Mesothelial cell of epicardium (in vitro differentiated cells): Measurements from ENCODE around the gene SLC26A11. TPM values are rescaled to one million over a fixed set of nuclear protein-coding genes. Genes with fewer than 3 reads are reported as not detected.
A peak's percentile ranks its signal among the peaks of the same experiment; 100 is the strongest.

Experiments
- DNase-seq, 2 experiments: peaks; one replicate each; pipeline ENCODE4 v3.0.0; 2021; ENCODE audit warnings: low spot score in 2 of 2; ENCODE audit not compliant: unreplicated experiment in 2 of 2
- H3K27ac Mint-ChIP-seq: 2 replicates; pipeline ENCODE4 v1.8.0; 2021; ENCODE audit warnings: mixed read lengths
- H3K27me3 Mint-ChIP-seq: 2 replicates; pipeline ENCODE4 v1.8.0; 2021; ENCODE audit warnings: low read depth, mixed read lengths
- H3K36me3 Mint-ChIP-seq: 2 replicates; pipeline ENCODE4 v1.8.0; 2021; ENCODE audit warnings: mixed read lengths
- H3K4me1 Mint-ChIP-seq: 2 replicates; pipeline ENCODE4 v1.8.0; 2021; ENCODE audit warnings: mixed read lengths
- H3K4me3 Mint-ChIP-seq: 2 replicates; pipeline ENCODE4 v1.8.0; 2021; ENCODE audit warnings: mild to moderate bottlenecking, moderate library complexity, mixed read lengths
- H3K9me3 Mint-ChIP-seq: 2 replicates; pipeline ENCODE4 v1.8.0; 2021; ENCODE audit warnings: mixed read lengths
- CTCF ChIP-seq: fragments of 200-600 bp; sonication (generic); IDR thresholded peaks from one replicate; pipeline ENCODE4 v1.5.0; 2021; ENCODE audit warnings: antibody characterized with exemption; ENCODE audit not compliant: unreplicated experiment
- total RNA-seq: library from RNA; stranded (reverse); gene quantifications from 3 replicates; pipeline ENCODE4 v1.2.1, GENCODE V29; 2021

SLC26A11 gene
- total RNA-seq, 1 donor from 2014 or later: 41.2 TPM

- Mint-ChIP-seq H3K36me3 (peaks cover 12% of the 10 kb centered on the region), H3K4me3 (no peak overlapping the region), H3K27me3 (no peaks in the 10 kb centered on the region), H3K4me1 (peaks cover 9% of the 10 kb centered on the region), H3K27ac (no peak overlapping the region), H3K9me3 (no peaks in the 10 kb centered on the region)
- no peak for TF ChIP-seq CTCF
- no peak for DNase-seq
Measured at GRCh38 chr17:80214012-80214877, 6.0 kb upstream of the SLC26A11 start.

GRCh38 chr17:80214878-80215210 lies 5.4 kb upstream of the SLC26A11 start:
- no peaks in the 10 kb centered on the region for H3K9me3 Mint-ChIP-seq
- peaks cover 12% of the 10 kb centered on the region for H3K4me1 Mint-ChIP-seq
- peaks cover 12% of the 10 kb centered on the region for H3K36me3 Mint-ChIP-seq
- H3K27me3 Mint-ChIP-seq: no peaks in the 10 kb centered on the region
- no peak overlapping the region for H3K27ac Mint-ChIP-seq
- TF ChIP-seq CTCF: no peak
- no peak for DNase-seq
- no peak overlapping the region for H3K4me3 Mint-ChIP-seq

- Mint-ChIP-seq H3K27me3 (no peaks in the 10 kb centered on the region), H3K27ac (no peak overlapping the region), H3K36me3 (peaks cover 3% of the 10 kb centered on the region), H3K4me3 (no peak overlapping the region), H3K9me3 (no peaks in the 10 kb centered on the region), H3K4me1 (peaks cover 16% of the 10 kb centered on the region)
- no peak for DNase-seq
- TF ChIP-seq CTCF: no peak
Measured at GRCh38 chr17:80216473-80217456, 3.5 kb upstream of the SLC26A11 start.

DNA sequence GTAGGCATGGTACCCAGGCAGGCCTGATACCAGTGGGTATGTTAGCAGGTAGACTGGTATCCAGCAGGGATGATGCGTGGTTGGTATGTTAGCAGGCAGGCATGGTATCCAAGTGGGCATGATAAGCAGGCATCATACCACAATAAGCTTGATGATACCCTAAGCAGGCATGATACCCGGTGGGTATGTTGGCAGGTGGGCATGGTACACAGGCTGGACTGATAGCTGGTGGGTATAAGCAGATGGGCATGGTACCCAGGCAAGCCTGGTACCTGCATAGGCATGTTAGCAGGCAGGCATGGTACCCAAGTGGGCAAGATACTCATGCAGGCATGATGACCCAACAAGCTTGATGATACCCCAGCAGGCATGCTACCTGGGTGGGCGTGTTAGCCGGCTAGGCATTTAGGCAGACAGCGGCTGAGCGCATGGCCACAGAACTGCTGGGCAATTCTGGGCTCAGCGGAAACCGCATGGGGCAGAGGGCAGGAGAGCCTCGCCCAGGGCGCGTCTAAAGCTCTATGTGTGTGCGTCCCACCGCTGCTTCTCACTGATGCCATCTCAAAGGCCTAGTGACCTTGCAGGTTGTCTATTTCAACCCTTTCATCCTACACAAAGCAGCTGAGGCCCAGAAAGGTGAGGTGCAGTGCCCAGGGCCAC lies 2.4 kb upstream of the SLC26A11 start:
- H3K4me3 Mint-ChIP-seq: no peak overlapping the region
- no peaks in the 10 kb centered on the region for H3K9me3 Mint-ChIP-seq
- no peak overlapping the region for H3K27ac Mint-ChIP-seq
- H3K27me3 Mint-ChIP-seq: no peaks in the 10 kb centered on the region
- TF ChIP-seq CTCF: no peak
- peaks cover 16% of the 10 kb centered on the region for H3K4me1 Mint-ChIP-seq
- H3K36me3 Mint-ChIP-seq: peaks cover 3% of the 10 kb centered on the region
- DNase-seq: no peak

- peaks cover 16% of the 10 kb centered on the region for H3K4me1 Mint-ChIP-seq
- TF ChIP-seq CTCF: no peak
- H3K36me3 Mint-ChIP-seq: peaks cover 8% of the 10 kb centered on the region
- H3K27ac Mint-ChIP-seq: peak overlapping the region; percentile 91
- DNase-seq: no peak
- no peaks in the 10 kb centered on the region for H3K27me3 Mint-ChIP-seq
- H3K4me3 Mint-ChIP-seq: peak overlapping the region; percentile 89
- no peaks in the 10 kb centered on the region for H3K9me3 Mint-ChIP-seq
Measured at GRCh38 chr17:80218391-80218790, 1.8 kb upstream of the SLC26A11 start.
